Measurements from ENCODE around the gene PTPRJ.

PTPRJ gene

DNA sequence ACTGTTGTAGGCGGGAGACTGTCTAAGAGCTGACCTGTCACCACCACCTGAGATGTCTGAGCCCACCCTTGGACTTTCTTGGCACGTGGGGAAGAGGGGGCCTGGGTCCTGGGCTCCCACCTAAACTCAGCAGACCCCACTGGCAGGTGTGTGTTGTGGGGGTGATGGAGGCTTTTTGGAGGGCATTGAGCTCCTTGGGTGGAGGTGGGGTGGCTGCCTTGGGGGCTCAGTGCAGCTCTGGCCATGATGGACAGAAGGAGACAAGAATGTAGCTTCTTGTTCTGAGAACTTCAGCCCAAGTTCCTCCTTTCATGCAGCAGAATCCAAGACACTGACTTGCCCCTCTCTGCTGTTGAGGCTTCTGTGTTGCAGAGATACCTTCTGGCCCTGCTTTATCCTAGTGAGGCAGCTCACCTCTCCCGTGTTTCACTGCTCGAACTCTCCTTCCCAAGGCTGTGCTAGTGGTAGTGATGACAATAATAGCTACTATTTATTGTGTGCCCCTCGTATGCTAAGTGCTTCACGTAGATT lies 119.6 kb downstream of the PTPRJ start:
- TF ChIP-seq, protein P1, sequence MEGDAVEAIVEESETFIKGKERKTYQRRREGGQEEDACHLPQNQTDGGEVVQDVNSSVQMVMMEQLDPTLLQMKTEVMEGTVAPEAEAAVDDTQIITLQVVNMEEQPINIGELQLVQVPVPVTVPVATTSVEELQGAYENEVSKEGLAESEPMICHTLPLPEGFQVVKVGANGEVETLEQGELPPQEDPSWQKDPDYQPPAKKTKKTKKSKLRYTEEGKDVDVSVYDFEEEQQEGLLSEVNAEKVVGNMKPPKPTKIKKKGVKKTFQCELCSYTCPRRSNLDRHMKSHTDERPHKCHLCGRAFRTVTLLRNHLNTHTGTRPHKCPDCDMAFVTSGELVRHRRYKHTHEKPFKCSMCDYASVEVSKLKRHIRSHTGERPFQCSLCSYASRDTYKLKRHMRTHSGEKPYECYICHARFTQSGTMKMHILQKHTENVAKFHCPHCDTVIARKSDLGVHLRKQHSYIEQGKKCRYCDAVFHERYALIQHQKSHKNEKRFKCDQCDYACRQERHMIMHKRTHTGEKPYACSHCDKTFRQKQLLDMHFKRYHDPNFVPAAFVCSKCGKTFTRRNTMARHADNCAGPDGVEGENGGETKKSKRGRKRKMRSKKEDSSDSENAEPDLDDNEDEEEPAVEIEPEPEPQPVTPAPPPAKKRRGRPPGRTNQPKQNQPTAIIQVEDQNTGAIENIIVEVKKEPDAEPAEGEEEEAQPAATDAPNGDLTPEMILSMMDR (IDR thresholded peaks at IDR 0.05; ENCODE audit: low read depth, low read length) = no peak
- no peak overlapping the region for H3K4me3 ChIP-seq (ENCODE audit: low read depth, low read length)

DNA sequence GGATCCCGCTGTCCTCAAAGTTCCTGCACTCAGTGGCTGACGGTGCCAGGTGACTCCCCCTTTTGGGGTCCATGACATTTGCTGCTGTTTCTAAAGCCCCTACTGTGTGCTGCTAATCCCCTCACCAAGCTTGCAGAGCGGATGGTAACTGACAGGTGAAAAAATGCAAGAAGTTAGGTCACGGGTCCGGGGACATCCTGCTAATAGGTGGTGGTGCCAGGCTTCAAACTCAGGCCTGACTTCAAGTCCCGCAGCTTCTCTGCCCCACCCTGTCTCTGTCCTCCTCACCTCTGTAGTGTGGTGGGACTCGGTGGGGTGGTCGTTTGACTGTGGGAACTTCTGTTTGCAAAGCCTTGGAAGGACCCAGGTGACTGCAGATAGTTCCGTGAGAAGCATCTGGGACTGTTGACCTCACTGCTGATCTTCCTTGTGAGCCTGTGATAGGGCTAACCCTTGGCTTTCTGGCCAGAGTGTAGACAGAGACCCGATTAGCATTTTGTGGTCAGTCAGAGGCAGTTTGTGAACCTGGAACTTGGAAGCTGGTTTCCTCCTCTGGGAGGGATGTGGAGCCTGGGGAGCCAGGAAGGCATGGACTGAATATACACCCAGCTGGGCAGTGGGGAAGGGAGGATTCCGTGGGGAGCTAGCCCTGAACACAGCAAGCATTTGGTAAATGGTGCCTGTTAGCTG lies 120.8 kb downstream of the PTPRJ start:
- no peak overlapping the region for H3K4me3 ChIP-seq (ENCODE audit: low read depth, low read length)
- TF ChIP-seq, protein P1 (IDR thresholded peaks at IDR 0.05; ENCODE audit: low read depth, low read length) = no peak

DNA sequence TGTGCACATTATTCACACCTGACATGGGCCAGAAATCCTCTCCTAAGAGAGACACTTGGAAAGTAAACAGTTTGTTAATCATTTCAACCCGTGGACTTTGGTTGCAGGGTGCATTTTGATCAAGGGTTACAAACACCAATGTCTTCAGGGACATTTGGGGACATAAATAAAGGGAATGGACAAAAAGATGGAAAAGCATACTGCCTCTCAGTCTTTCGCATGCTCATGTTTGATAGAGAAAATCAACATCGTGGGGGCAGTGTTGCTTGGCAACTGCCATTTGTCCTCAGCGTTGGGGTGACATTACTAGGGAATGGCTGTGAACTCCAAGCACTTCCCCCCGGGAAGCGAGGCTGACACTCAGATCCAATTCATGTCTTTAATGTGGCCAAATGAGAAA lies 121.6 kb downstream of the PTPRJ start:
- TF ChIP-seq, protein P1 (IDR thresholded peaks at IDR 0.05; ENCODE audit: low read depth, low read length) = no peak
- no peak overlapping the region for H3K4me3 ChIP-seq (ENCODE audit: low read depth, low read length)

DNA sequence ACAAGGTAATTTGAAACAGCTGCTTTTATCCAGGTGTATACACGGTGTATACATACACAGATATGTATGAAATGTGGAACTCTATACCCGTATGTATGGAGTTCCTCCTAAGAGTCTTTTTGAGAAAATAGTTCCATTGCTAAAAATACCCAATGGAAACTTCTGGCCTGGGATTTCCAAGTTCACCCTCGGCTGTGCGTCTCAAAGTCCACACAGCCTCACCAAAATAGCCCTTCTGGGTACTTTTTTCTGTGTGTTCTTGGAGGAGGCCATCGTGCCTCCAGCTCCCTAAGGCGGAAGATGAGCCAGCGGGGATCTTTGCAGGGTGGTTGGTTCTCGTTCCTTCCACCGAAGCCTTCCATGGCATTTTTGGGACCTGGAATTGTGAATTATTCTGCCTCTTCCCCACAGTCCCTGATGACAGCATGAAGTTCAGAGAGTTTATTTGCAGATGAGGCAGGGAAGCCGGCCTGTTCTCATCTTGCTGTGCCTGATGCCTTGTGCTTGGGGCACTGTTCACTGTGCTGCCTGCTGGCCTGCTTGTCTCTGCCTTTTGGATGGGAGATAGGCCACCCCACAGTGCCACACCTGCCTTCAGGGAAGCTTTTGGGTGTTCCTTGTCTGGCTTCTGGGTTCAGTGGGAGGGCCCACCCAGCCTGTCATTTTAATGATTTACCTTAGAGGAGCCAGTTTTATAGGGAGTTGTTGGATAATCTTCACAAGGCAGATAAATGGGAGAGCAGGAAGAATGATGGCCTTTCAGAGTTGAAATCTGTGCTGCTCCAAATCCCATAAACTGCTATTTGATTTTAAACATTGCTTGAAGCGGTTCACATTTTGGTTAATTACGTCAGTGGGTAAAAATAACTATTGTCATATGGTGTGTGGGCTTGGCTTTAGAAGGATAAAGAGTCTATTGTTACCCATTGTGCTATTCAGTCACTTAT lies 123.5 kb downstream of the PTPRJ start:
- no peak overlapping the region for H3K4me3 ChIP-seq (ENCODE audit: low read depth, low read length)
- TF ChIP-seq, protein P1 (IDR thresholded peaks at IDR 0.05; ENCODE audit: low read depth, low read length) = no peak

DNA sequence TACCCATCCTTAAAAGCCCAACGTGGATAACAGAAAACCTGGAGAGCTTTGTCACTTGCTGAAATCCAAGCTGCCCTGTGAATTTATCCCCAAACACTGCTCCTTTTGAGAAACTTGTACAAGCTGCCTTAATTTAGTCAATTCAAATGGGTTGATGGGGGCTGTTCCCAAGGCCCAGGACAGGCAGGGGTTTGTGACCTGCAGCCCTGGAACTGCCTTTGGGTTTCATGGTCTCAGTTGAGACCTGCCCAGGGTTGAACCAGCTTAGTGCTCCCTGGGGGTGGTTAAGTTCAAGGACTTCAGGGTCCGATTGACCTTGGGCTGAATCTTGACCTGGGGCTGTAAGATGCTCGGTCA lies 124.2 kb downstream of the PTPRJ start:
- TF ChIP-seq, protein P1 (IDR thresholded peaks at IDR 0.05; ENCODE audit: low read depth, low read length) = no peak
- H3K4me3 ChIP-seq (ENCODE audit: low read depth, low read length) = no peak overlapping the region

DNA sequence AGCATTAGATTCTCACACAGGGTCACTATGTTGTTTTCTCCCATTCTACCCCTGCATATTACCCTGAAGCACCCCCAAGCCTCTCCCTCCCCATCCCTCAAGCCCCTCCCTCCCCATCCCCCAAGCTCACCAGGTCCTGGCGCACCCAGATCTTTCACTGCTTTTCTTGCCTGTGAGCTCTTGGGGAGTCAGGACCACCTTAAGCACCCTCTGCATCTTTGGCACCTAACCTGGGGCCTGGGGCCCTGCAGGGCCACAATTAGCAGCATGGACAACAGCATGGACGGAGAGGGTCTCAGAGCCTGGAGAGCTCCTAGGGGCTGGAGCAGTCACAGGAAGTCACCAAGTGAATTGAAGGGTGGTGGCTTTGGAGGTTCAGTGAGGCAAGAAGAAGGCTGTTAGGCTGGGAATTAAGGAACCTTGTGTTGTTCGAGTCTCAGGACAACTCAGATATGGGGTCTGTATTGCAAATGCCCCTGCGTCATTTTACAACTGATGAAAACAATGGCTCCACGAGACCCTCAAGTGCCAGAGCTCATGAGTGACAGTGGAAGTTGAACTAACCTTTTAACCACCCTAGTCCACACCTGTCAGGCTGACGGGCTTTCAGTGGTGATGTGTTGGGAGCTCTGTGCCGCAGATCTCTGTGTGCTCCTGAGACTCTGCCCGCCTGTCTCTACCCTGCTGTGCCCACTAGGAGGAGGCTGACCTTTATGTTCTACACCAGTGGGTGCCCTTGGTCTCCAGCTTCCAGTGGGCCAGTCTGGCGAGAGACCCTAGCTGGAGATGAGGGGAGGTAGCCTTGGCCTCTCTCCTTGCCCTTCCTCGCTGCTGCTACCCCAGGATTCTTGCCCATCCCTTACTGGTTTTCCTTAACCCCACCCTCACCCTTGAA lies 125.0 kb downstream of the PTPRJ start:
- TF ChIP-seq, protein P1 (IDR thresholded peaks at IDR 0.05; ENCODE audit: low read depth, low read length) = no peak
- H3K4me3 ChIP-seq (ENCODE audit: low read depth, low read length) = no peak overlapping the region
